Peyer's patch (tissue), 4 donors: ENCODE results near the gene VSTM2A.

Experiments used
- CTCF ChIP-seq, 6 experiments: fragments of 450-650 bp in 4 of 6; fragments of 200-600 bp in 2 of 6; sonication (generic) in 1 of 6; IDR thresholded peaks; one replicate each; pipeline ENCODE4 v1.5.1; 2017 to 2019; ENCODE audit warnings: antibody characterized with exemption in 6 of 6, mild to moderate bottlenecking in 3 of 6, moderate library complexity in 1 of 6
- POLR2A ChIP-seq, 2 donors: fragments of 450-650 bp; IDR thresholded peaks; one replicate each; pipeline ENCODE4 v1.5.1; 2017; ENCODE audit warnings: antibody characterized with exemption in 2 of 2, mild to moderate bottlenecking in 2 of 2, moderate library complexity in 2 of 2

GRCh38 chr7:54546986-54547314 lies 4.8 kb downstream of the VSTM2A start:
- no peak for TF ChIP-seq CTCF (IDR thresholded peaks at IDR 0.05)
- TF ChIP-seq POLR2A (IDR thresholded peaks at IDR 0.05) = no peak
